HL-60 (cell line): ENCODE results near the gene FAM222B.

Source experiments
- DNase-seq, 2 experiments: peaks; one replicate each; pipeline ENCODE4 v3.0.0-alpha.2; 2010 to 2020; ENCODE audit warnings: low read depth in 1 of 2, low spot score in 1 of 2
- H3K27ac ChIP-seq: fragments of 250-450 bp; sonication (Bioruptor Pico); replicated peaks from 2 replicates; pipeline ENCODE4 v1.5.1; 2020; ENCODE audit warnings: mild to moderate bottlenecking, moderate library complexity
- H3K27me3 ChIP-seq: fragments of 250-450 bp; sonication (Bioruptor Pico); 2 replicates; pipeline ENCODE4 v1.5.1; 2021; ENCODE audit warnings: mild to moderate bottlenecking, moderate library complexity; ENCODE audit not compliant: insufficient read depth, poor library complexity, severe bottlenecking
- H3K4me3 ChIP-seq: replicated peaks from 2 replicates; pipeline ENCODE4 v1.5.1; 2011; ENCODE audit warnings: mild to moderate bottlenecking, control low read depth, low read length; ENCODE audit not compliant: insufficient read depth
- GABPA ChIP-seq: IDR thresholded peaks from 2 replicates; pipeline ENCODE4 v1.6.1; 2012; ENCODE audit warnings: low read depth
- POLR2AphosphoS5 ChIP-seq: IDR thresholded peaks from 2 replicates; pipeline ENCODE4 v1.6.1; 2012; ENCODE audit warnings: low read depth
- SPI1 ChIP-seq: IDR thresholded peaks from 2 replicates; pipeline ENCODE4 v1.6.1; 2012; ENCODE audit warnings: low read depth, mild to moderate bottlenecking, borderline replicate concordance
- TF ChIP-seq, protein P1 (sequence below): IDR thresholded peaks from 2 replicates; pipeline ENCODE4 v1.6.1; 2012; ENCODE audit warnings: low read depth; ENCODE audit not compliant: insufficient replicate concordance
- TF ChIP-seq, protein P2 (sequence below): IDR thresholded peaks from one replicate; pipeline ENCODE4 v1.5.1; 2011; ENCODE audit warnings: low read length, control low read depth, inconsistent platforms; ENCODE audit not compliant: insufficient read depth

FAM222B gene

DNA sequence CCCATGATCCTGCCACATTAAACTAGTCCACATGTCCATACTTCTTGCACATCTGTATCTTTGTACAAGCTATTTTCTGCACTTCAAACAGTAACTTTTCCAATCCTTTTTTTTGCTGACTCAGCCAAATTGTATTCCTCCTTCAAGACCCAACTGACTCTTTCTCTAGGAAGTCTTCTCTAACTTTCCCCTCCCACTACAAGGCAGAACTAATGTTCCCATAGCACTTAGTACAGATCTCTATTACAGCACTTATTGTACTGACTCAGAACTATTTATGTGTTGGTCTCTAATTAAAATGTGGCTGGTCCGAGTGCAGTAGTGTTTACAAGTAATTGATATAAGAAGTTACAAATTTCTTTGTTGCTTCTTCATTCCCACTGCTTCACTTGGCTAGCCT lies 8.2 kb downstream of the FAM222B start:
- no peak overlapping the region for H3K4me3 ChIP-seq
- no peak for DNase-seq
- H3K27ac ChIP-seq, result no peak overlapping the region
- TF ChIP-seq GABPA, result no peak
- TF ChIP-seq, protein P1, sequence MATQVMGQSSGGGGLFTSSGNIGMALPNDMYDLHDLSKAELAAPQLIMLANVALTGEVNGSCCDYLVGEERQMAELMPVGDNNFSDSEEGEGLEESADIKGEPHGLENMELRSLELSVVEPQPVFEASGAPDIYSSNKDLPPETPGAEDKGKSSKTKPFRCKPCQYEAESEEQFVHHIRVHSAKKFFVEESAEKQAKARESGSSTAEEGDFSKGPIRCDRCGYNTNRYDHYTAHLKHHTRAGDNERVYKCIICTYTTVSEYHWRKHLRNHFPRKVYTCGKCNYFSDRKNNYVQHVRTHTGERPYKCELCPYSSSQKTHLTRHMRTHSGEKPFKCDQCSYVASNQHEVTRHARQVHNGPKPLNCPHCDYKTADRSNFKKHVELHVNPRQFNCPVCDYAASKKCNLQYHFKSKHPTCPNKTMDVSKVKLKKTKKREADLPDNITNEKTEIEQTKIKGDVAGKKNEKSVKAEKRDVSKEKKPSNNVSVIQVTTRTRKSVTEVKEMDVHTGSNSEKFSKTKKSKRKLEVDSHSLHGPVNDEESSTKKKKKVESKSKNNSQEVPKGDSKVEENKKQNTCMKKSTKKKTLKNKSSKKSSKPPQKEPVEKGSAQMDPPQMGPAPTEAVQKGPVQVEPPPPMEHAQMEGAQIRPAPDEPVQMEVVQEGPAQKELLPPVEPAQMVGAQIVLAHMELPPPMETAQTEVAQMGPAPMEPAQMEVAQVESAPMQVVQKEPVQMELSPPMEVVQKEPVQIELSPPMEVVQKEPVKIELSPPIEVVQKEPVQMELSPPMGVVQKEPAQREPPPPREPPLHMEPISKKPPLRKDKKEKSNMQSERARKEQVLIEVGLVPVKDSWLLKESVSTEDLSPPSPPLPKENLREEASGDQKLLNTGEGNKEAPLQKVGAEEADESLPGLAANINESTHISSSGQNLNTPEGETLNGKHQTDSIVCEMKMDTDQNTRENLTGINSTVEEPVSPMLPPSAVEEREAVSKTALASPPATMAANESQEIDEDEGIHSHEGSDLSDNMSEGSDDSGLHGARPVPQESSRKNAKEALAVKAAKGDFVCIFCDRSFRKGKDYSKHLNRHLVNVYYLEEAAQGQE, result no peak
- TF ChIP-seq POLR2AphosphoS5, result no peak
- TF ChIP-seq, protein P2, sequence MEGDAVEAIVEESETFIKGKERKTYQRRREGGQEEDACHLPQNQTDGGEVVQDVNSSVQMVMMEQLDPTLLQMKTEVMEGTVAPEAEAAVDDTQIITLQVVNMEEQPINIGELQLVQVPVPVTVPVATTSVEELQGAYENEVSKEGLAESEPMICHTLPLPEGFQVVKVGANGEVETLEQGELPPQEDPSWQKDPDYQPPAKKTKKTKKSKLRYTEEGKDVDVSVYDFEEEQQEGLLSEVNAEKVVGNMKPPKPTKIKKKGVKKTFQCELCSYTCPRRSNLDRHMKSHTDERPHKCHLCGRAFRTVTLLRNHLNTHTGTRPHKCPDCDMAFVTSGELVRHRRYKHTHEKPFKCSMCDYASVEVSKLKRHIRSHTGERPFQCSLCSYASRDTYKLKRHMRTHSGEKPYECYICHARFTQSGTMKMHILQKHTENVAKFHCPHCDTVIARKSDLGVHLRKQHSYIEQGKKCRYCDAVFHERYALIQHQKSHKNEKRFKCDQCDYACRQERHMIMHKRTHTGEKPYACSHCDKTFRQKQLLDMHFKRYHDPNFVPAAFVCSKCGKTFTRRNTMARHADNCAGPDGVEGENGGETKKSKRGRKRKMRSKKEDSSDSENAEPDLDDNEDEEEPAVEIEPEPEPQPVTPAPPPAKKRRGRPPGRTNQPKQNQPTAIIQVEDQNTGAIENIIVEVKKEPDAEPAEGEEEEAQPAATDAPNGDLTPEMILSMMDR, result no peak
- no peak for TF ChIP-seq SPI1
- H3K27me3 ChIP-seq, result no peaks in the 10 kb centered on the region

DNA sequence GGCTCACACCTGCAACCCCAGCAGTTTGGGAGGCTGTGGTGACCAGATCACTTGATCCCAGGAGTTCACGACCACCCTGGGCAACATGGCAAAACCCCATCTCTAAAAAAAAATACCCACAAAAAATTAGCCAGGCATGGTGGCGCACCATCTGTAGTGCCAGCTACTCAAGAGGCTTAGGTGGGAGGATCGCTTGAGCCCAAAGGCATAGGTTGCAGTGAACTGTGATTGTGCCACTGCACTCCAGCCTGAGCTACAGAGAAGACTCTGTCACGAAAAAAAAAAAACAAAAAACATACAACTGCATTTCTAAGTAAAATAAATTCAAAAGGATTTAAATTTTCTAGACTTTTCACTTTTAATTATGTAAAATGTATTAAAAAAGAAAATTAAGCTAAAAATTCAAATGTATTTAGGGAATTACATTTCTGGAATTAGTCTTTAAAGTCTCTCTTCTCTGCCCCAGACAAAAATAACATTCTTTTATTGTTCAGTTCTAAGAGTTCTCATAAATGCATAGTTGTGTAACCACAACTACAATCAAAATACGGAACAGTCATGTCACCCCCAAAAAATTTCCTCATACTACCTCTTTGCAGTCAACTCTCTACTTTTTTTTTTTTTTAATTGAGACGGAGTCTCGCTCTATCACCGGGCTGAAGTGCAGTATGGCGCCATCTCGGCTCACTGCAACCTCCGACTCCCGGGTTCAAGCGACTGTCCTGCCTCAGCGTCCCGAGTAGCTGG lies 14.1 kb downstream of the FAM222B start:
- no peak overlapping the region for H3K27ac ChIP-seq

DNA sequence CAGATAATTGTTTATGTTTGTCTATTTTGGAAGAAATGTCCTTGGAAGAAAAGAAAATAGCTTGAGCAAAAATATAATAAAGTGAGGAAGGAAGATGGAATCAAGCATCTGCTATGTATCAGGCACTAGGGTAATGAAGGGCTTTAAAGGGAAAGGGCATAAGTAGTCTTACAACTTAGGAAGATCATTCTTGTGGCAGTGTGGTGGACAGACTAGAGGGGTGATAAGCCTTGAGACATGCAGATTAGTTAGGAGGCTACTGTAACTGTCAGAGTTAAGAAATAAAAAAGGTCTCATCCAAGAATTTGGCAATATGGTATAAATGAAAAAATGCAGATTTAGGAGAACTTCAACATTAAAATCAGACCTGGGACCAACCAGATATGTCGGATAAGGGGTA lies 14.9 kb downstream of the FAM222B start:
- TF ChIP-seq GABPA (no peak), POLR2AphosphoS5 (no peak), SPI1 (no peak)
- TF ChIP-seq, protein P1, result no peak
- TF ChIP-seq, protein P2, result no peak
- Histone ChIP-seq H3K27ac (no peak overlapping the region), H3K27me3 (no peaks in the 10 kb centered on the region), H3K4me3 (no peak overlapping the region)
- no peak for DNase-seq

More for the DNA sequence above, 14.1 kb downstream of the FAM222B start:
- H3K4me3 ChIP-seq, result no peak overlapping the region
- DNase-seq, result no peak
- TF ChIP-seq POLR2AphosphoS5 (no peak), SPI1 (0 out of 2 replicates have a peak, but pooled peaks have one; percentile 14), GABPA (no peak)
- TF ChIP-seq, protein P1, result no peak
- TF ChIP-seq, protein P2, result no peak
- no peaks in the 10 kb centered on the region for H3K27me3 ChIP-seq
